HG03432 (cell line): ENCODE measurements around the gene PTGES3L.
"Not testable (repeated sequence)": the region's sequence is repeated elsewhere in the genome, so short reads cannot be mapped to it uniquely, and the experiment has no call there.

Experiments used
- ATAC-seq: cut with Tn5 transposase; IDR thresholded peaks from one replicate; pipeline ENCODE4 v1.9.1; 2021; ENCODE audit warnings: mild to moderate bottlenecking, moderate library complexity; ENCODE audit not compliant: unreplicated experiment

PTGES3L gene

GRCh38 chr17:43014649-43015542, 35.0 kb upstream of the PTGES3L start:
- no peak for ATAC-seq

- ATAC-seq, result no peak
Observed at GRCh38 chr17:43014020-43014648, 34.3 kb upstream of the PTGES3L start.

GRCh38 chr17:43013296-43013695, 33.4 kb upstream of the PTGES3L start:
- no peak for ATAC-seq

GRCh38 chr17:43011728-43012472, 32.0 kb upstream of the PTGES3L start:
- ATAC-seq, result no peak

- ATAC-seq, result no peak
Observed at GRCh38 chr17:43010667-43011308, 30.9 kb upstream of the PTGES3L start.

GRCh38 chr17:43006639-43007551, 27.0 kb upstream of the PTGES3L start, which contains the start of gene IFI35:
IFI35 (plus strand) TSS chr17:43006784; CDS start chr17:43006948, 164 bp downstream.
- peak; percentile 84 for ATAC-seq

GRCh38 chr17:43003542-43004172, 23.8 kb upstream of the PTGES3L start:
- no peak for ATAC-seq

- ATAC-seq, result not testable (repeated sequence)
Observed at GRCh38 chr17:43000894-43001293, 21.0 kb upstream of the PTGES3L start.

GRCh38 chr17:42999003-42999525, 19.2 kb upstream of the PTGES3L start:
- no peak for ATAC-seq

GRCh38 chr17:42997984-42998938, 18.4 kb upstream of the PTGES3L start, which contains the start of gene RPL27:
RPL27 (plus strand) TSS chr17:42998419; CDS start chr17:42998751, 332 bp downstream.
- peak; percentile 93 for ATAC-seq

- no peak for ATAC-seq
Observed at GRCh38 chr17:42997390-42997983, 17.6 kb upstream of the PTGES3L start.

GRCh38 chr17:42993913-42994312, 14.0 kb upstream of the PTGES3L start:
- not testable (repeated sequence) for ATAC-seq

- ATAC-seq, result no peak
Observed at GRCh38 chr17:42992872-42993271, 13.0 kb upstream of the PTGES3L start.

GRCh38 chr17:42991471-42991870, 11.6 kb upstream of the PTGES3L start:
- no peak for ATAC-seq

GRCh38 chr17:42989726-42990652, 10.1 kb upstream of the PTGES3L start:
- no peak for ATAC-seq

- no peak for ATAC-seq
Observed at GRCh38 chr17:42989141-42989540, 9.3 kb upstream of the PTGES3L start.
